Measurements from ENCODE around the gene GCM1.

Gene GCM1

GRCh38 chr6:53151676-53152075, 3.0 kb upstream of the GCM1 start:
- DNase-seq (ENCODE audit: low spot score): peak; percentile 59

GRCh38 chr6:53144802-53145201, 3.8 kb downstream of the GCM1 start:
- DNase-seq (ENCODE audit: low spot score): no peak

GRCh38 chr6:53143710-53144109, 4.9 kb downstream of the GCM1 start:
- DNase-seq (ENCODE audit: low spot score): no peak

GRCh38 chr6:53142810-53143209, 5.8 kb downstream of the GCM1 start:
- DNase-seq (ENCODE audit: low spot score): no peak

GRCh38 chr6:53139841-53140413, 8.7 kb downstream of the GCM1 start:
- DNase-seq (ENCODE audit: low spot score): no peak

- no peak for DNase-seq (ENCODE audit: low spot score)
Observed at GRCh38 chr6:53136000-53136609, 12.5 kb downstream of the GCM1 start.

GRCh38 chr6:53134601-53135235, 13.9 kb downstream of the GCM1 start:
- DNase-seq (ENCODE audit: low spot score): no peak

- DNase-seq (ENCODE audit: low spot score): no peak
Observed at GRCh38 chr6:53133961-53134360, 14.7 kb downstream of the GCM1 start.

- DNase-seq (ENCODE audit: low spot score): no peak
Observed at GRCh38 chr6:53130569-53131290, 17.9 kb downstream of the GCM1 start.

GRCh38 chr6:53128842-53129241, 19.8 kb downstream of the GCM1 start:
- no peak for DNase-seq (ENCODE audit: low spot score)

GRCh38 chr6:53125276-53125675, 23.4 kb downstream of the GCM1 start:
- no peak for DNase-seq (ENCODE audit: low spot score)

GRCh38 chr6:53124131-53124800, 24.4 kb downstream of the GCM1 start:
- DNase-seq (ENCODE audit: low spot score): no peak

- DNase-seq (ENCODE audit: low spot score): no peak
Observed at GRCh38 chr6:53119772-53120409, 28.8 kb downstream of the GCM1 start.

GRCh38 chr6:53119349-53119748, 29.3 kb downstream of the GCM1 start:
- DNase-seq (ENCODE audit: low spot score): no peak

- no peak for DNase-seq (ENCODE audit: low spot score)
Observed at GRCh38 chr6:53115741-53116140, 32.9 kb downstream of the GCM1 start.

- DNase-seq (ENCODE audit: low spot score): no peak
Observed at GRCh38 chr6:53115113-53115512, 33.5 kb downstream of the GCM1 start.

- no peak for DNase-seq (ENCODE audit: low spot score)
Observed at GRCh38 chr6:53113742-53114141, 34.9 kb downstream of the GCM1 start.

- DNase-seq (ENCODE audit: low spot score): no peak
Observed at GRCh38 chr6:53112871-53113270, 35.8 kb downstream of the GCM1 start.

- DNase-seq (ENCODE audit: low spot score): no peak
Observed at GRCh38 chr6:53112404-53112803, 36.2 kb downstream of the GCM1 start.

- no peak for DNase-seq (ENCODE audit: low spot score)
Observed at GRCh38 chr6:53111865-53112264, 36.8 kb downstream of the GCM1 start.

- no peak for DNase-seq (ENCODE audit: low spot score)
Observed at GRCh38 chr6:53109612-53110011, 39.0 kb downstream of the GCM1 start.

GRCh38 chr6:53107091-53107490, 41.5 kb downstream of the GCM1 start:
- DNase-seq (ENCODE audit: low spot score): no peak

All from NAMALWA (cell line).